GM12878 (cell line): Measurements from ENCODE around the gene ZFP1.

Source experiments
- ASH2L ChIP-seq: fragments of 300-600, 200-600 bp; sonication (generic); IDR thresholded peaks from 2 replicates; pipeline ENCODE4 v1.6.1; 2017; ENCODE audit warnings: low read depth, mild to moderate bottlenecking, borderline replicate concordance
- FOS ChIP-seq: IDR thresholded peaks from 3 replicates; pipeline ENCODE4 v1.6.1; 2011; ENCODE audit warnings: borderline replicate concordance; ENCODE audit not compliant: insufficient read length; ENCODE audit errors: extremely low read depth
- FOXK2 ChIP-seq: fragments of 450-650 bp; IDR thresholded peaks from 2 replicates; pipeline ENCODE4 v1.6.1; 2017; ENCODE audit warnings: mild to moderate bottlenecking, moderate library complexity
- IKZF2 ChIP-seq, 2 experiments: fragments of 450-650 bp; IDR thresholded peaks; 2 replicates each; pipeline ENCODE4 v1.6.1; 2017; ENCODE audit warnings: mild to moderate bottlenecking in 2 of 2, moderate library complexity in 2 of 2
- POLR2A ChIP-seq: IDR thresholded peaks from 2 replicates; pipeline ENCODE4 v1.6.1; 2011; ENCODE audit warnings: low read depth, mild to moderate bottlenecking, low read length
- TCF3 ChIP-seq: IDR thresholded peaks from 2 replicates; pipeline ENCODE4 v1.6.1; 2012; ENCODE audit warnings: low read depth, mild to moderate bottlenecking, low read length, borderline replicate concordance; ENCODE audit not compliant: insufficient read depth
- ZZZ3 ChIP-seq: IDR thresholded peaks from 2 replicates; pipeline ENCODE4 v1.6.1; 2011; ENCODE audit warnings: low read depth; ENCODE audit not compliant: control insufficient read depth, insufficient read length

DNA sequence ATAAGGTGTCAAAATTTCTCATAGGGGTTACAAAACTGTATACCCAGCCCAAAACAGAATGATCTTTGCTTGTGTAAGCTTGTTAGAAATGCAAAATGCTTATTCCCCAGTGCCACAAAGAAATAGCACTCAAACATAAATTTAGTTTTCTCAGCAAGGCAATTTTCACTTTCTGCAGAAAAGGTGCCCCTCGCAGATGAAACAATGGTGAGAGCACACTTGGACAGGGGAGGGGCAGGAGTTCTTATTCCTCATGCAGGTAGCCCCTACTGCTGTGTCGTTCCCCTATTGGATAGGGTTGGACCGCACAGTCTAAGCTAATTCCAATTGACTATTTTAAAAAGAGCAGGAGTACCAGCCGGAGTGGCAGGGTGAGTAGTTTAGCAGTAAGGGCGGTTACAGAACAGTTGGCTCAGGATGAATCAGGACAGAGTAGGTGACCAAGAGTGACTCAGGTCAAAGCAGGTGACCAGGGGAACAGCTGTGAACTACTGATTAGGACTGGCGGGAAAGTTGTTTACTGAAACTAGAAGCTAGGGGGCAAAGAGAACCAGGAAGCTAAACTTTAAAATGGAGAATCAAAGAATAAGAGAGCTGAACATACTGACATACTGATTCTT is 26.3 kb upstream of the ZFP1 start:
- TF ChIP-seq FOS (no peak), ASH2L (no peak), ZZZ3 (no peak), TCF3 (no peak), IKZF2 (IDR thresholded peaks at IDR 0.05) (no peak), FOXK2 (no peak), POLR2A (no peak)
